DMS53 treated with DMSO at 0.1 percent for 48 hours (cell line): ENCODE results near the gene TMOD3.
"Not testable (repeated sequence)": the region's sequence is repeated elsewhere in the genome, so short reads cannot be mapped to it uniquely, and the experiment has no call there.

Experiments
- DNase-seq: peaks from one replicate; lab custom pipeline; 2025; ENCODE audit not compliant: unreplicated experiment; lab: John Stamatoyannopoulos, UW

TMOD3 gene

GRCh38 chr15:51863131-51863530 is 33.7 kb downstream of the TMOD3 start:
- DNase-seq = no peak

DNA sequence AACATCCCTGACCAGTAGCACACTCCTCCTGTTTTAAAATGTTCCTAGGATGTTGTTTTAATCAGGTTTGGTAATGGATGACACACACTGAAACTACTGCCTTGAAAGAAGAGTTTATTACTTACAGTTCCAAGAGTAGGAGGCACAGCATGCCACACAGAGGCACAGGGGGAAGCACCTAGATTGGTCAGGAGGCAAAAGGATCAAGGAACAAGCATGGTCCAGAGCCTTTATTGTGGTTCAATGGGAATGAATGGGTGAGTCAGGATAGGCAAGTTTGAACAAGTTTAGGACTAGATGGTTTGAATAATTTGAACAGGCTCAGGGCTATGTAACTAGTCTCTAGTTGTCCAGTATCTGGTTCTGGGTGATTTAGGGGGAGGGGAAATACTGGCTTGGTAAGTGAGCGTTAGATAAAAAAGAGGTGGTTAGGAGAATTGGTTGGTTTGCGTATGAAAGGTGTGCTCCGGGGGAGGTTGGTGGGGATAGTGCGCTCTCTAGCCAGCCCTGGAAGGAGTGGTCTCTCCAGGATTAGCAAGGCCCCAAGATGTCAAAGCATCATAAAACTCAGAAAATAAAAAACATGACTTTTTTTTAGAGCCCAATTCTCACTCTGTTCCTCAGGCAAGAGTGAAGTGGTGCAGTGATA is 35.1 kb downstream of the TMOD3 start:
- no peak for DNase-seq

DNA sequence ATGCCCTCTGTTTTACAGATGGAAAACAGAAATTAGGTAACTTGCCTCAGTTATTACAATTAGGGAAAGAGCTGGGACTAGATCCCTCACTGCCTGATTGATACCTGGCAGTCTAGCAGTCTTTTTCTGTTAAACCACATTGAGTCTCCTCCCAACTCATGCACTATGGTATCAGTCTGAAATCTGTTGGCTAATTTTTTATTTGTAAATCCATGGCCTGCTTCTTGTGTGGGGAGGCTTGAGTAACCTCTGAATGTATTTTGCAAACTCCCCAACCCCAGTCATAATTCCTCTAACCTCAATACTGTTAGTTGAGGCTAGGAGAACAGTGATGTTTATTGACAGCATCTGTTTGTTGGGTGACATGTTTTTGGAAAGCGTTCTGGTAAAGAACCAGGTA is 35.9 kb downstream of the TMOD3 start:
- no peak for DNase-seq

DNA sequence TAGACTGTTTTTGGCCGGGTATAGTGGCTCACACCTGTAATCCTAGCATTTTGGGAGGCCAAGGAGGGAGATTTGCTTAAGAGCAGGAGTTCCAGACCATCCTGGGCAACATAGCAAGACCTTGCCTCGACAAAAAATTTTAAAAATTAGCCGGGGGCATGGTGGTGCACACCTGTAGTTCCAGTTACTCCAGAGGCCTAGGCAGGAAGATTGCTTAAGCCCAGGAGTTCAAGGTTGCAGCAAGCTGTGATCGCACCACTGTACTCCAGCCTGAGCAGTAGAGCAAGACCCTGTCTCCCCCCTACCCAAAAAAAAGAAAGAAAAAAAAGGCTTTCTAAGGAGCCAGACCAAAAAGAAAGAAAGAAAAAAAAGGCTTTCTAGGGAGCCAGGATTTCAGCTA is 36.7 kb downstream of the TMOD3 start:
- DNase-seq = no peak

DNA sequence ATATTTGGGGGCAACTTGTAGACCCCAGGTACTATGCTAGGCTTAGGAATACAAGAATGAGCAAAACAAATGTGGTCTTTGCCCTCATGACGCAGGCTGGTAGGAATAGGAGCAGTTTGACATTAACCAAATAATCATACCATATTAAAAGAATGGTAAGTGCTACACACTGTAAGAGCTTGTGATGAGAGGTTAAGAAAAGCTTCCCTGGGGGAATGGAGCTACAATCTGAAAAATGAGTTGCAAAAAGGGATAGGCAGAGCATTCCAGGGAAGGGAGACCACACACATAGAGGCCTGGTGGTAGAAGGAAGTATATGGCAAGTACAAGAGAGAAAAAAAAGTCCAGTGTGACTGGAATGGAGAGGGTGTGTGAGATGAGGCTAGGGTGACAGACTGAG is 37.3 kb downstream of the TMOD3 start:
- DNase-seq = no peak

GRCh38 chr15:51869060-51869421 is 39.6 kb downstream of the TMOD3 start:
- DNase-seq = no peak

DNA sequence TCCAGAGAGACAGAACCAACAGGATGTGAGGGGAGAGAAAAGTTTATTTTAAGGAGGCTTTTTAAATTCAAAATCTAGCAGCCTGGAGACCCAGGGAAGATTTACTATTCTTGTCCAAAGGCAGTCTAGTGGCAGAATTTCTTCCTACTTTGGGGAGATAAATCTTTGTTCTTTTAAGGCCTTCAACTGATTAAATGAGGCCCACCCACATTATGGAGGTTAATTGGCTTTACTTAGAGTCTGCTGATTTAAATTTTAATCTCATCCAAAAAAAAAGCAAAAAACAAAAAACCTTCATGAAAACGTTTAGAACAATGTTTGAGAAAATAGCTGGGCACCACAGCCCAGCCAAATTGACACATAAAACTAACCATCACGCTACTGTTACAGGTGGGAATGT is 41.3 kb downstream of the TMOD3 start:
- no peak for DNase-seq

DNA sequence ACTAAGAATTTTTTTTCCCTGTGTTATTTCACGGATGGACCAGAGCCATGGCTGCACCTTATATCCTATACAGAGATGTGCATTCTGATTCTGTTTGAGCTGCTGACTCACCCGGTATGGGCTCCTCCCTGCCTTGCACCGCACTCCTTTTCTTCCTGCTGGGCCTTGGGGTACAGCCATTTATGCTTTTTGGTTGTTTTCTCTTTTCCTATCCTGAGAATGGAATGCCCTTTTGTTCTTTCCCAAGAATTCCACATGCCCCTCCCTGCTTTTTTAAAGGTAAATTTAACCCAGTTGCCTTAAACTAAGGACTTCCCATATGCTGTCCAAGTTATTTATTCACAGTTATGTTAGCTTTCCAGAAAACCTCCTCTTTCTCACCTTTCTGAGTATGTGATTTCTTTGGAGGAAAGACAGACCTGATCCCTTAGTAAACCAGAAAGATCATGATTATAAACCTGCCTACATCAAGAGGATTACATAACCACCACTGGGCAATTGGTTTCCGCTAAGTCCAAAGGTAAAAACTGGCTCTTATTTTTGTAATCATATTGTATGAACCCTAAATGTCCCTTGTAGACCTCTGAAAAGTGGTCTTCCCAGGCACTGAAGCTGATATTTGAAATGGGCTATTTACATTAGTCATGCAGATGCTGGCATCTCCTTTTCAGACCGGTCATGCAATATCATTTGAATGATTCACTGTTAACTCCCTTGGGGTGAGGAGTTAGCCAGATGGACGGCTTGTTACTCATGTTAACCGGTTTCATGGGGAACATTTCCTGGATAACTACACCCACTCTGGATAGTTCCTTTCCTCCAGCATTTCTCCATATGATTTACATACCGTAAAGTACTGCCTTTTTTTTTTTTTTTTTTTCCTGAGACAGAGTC is 45.5 kb downstream of the TMOD3 start:
- no peak for DNase-seq

GRCh38 chr15:51876169-51876568 is 46.7 kb downstream of the TMOD3 start:
- no peak for DNase-seq

DNA sequence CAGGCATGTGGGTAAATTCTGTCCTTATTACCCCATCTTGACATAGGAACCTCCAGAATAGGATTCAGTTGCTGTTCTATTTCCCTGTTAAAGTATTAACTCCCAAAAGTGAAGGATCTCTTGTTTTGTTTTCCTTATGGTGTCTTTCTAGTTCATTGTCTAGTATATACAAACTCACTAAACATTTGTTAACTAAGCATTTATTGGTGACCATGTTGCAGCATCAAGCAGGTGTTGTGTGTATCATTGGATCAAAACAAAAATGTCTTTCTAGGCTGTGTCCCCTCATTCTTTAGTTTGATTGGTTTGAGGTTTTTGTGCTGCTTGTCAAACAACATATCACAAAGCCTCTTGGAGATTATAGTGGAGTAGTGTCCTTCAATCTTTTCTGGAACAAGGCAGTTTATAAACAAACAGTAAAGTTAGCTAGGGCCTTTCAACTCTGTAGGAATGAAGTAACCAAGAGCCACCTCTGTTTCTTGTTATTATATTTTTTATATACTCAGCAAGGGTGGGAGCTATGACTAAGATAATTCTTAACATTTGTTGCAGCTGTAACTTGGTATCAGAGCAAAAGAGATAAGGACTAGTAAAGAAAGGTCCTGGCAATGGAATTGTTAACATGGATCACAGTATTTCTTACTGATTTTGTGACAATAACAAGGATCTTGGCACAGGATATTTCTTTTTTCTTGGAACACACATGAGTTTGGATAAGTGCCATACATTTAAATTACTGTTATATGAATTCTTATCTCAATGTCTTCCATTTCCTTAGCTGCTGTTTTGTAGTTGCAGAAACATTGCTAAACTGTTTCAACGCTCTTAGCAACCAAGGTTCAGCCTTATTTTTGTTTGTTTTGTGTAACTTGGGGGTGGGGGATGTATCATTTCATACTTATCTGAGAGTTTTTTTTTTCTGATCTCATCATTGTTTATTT is 49.3 kb downstream of the TMOD3 start:
- no peak for DNase-seq

DNA sequence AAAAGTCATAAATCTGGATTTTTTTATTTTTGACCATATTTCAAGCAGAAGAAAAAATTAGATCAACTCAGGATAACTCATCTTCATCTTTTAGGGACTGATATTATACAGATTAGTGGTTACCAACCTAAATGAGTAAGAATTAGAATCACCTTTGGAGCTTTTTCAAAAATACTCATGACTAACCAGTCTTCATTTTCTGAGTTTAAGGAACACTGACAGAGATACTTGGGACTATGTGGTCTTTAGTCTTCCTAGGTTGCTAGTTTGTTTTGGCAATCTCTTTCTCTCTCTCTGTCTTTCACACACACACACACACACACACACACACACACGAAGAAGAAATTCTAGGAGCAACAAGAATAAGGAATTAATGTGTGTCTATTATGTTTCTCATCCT is 50.1 kb downstream of the TMOD3 start:
- DNase-seq = no peak

DNA sequence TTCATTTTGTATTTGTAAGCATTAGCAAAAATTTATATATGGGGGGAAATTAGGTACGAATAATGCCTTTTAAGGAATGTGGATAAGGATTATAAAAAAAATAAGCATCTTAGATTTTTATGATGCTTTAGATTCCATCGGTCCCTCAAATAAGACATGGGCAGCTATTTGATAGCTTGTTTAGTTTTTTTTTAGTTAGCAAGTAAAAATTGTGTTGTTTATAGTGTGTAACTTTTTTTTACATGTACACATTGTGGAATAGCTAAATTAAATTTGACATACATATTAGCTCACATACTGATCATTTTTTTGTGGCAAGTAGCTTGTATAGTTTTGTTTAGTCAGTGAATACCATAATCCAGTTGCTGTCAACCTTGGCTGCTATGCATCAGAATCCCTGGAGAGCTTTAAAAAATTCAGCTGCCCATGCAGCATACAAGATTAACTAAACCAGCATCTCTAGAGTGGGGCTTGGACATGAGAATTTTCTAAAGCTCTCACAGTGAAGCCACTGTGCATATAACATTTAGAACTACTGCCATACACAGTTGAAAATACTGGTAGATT is 53.9 kb downstream of the TMOD3 start:
- no peak for DNase-seq

DNA sequence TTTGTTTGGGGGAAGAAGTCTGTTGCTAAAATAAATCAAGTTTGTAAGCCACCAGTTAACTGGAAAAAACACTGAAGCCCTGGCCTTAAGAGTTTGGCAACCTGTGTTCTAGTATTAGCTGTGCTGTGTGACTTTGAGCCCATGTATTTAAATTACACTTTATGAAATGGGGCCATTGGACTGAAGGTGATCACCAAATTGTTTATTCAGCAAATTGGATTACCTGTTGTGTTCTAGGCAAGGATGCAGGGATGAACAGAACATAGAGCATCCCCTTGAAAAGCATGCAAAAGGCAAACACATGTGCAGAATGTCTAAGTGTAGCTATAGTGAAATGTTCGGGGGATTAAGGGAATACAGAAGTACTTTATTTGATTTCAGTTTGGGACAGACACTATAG is 54.6 kb downstream of the TMOD3 start:
- DNase-seq = no peak

DNA sequence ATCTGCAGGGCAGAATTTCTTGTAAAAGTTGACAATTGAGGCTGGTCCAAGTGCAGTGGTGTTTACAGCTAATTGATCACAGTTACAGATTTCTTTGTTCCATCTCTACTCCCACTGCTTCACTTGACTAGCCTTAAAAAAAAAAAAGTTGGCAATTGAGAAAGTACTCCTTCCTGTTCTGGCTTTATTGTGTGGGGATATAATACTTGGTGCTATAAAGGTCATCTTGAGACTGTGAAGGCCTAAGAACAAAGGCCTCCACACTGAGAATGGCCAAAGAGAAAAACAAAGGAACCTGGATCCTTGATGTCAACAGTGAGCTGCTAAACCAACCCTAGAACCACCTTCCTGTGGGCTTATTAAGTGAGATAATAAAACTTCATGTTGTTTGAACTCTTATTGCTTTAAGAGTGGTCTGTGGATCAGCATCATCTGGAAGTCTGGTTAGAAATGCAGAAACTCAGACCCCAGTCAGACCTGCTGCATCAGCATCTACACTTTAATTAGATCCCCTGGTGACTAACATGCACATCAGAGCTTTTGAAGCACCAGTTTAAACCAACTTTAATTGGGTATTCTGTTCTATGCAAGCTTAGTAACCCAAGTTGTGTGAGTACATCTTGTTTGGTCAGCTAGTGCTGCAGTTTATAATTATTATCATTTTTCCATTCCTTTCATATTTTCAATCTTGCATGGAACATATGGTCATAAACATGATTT is 55.2 kb downstream of the TMOD3 start:
- DNase-seq = no peak

DNA sequence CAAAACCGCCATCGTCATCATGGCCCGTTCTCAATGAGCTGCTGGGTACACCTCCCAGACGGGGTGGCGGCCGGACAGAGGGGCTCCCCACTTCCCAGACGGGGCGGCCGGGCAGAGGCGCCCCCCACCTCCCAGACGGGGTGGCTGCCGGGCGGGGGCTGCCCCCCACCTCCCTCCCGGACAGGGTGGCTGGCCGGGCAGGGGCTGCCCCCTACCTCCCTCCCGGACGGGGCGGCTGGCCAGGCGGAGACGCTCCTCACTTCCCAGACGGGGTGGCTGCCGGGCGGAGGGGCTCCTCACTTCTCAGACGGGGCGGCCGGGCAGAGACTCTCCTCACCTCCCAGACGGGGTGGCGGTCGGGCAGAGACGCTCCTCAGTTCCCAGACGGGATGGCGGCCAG is 56.3 kb downstream of the TMOD3 start:
- not testable (repeated sequence) for DNase-seq

DNA sequence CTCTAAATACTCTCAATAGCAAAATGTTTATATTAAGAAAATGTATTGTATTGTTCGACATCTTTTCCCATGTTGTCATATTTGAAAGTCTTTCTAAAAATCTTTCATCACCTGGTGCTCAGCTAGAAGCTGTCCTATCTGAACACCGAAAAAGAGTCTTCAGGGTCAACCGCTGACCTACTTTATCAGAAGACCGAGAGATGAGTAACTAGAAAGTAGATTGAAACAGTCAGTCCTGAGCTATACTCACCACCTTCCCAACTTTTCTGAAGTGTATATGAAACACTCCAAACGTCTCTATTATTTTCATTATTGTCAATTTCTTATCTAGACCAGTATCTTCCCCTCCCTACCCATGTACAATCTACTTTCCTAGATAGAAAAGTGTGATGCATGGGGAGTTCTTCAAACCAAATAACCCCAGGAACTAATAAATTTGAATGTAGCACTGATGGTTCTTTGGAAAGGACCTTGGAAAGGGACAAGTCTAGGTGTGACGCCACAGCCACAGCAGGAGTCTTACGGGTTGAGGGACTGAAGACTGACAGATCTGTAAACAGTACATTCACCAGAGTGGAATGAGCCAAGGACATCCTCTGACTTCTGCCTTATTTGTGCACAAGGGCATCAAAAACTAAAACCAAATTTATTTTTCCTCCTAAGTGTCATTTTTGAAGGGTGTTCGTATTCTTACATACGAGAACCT is 58.6 kb downstream of the TMOD3 start:
- no peak for DNase-seq

GRCh38 chr15:51888593-51889195 is 59.2 kb downstream of the TMOD3 start:
- DNase-seq = peak; percentile 13

- no peak for DNase-seq
Measured at GRCh38 chr15:51889486-51889885, 60.0 kb downstream of the TMOD3 start.

GRCh38 chr15:51904421-51904820 is 75.0 kb downstream of the TMOD3 start:
- DNase-seq = no peak

DNA sequence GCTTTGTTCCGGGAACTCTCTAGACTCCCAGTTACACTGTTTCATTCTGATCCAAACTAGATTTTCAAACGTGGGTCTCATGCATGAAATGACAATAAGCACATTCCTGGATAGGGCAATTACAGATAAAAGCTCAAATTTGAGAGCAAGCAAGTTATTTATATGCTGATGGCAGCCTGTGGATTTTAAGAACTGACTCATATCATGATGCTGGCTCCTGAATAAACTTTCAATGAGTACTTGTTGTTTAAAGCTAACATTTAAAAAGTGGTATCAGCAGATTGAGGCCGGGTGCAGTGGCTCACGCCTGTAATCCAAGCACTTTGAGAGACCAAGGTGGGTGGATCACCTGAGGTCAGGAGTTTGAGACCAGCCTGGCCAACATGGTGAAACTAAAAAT is 75.5 kb downstream of the TMOD3 start:
- no peak for DNase-seq
